ENCODE results near the gene GRID1.

GRCh38 chr10:85624511-85624910, 742.1 kb downstream of the GRID1 start:
- no peak for TF ChIP-seq GATA2 (IDR thresholded peaks at IDR 0.05; ENCODE audit: low read depth, low read length)
- TF ChIP-seq GATA3 (IDR thresholded peaks at IDR 0.05; ENCODE audit: low read depth, low read length) = no peak

All from SH-SY5Y (cell line).